GM12878 (cell line): ENCODE results near the gene SMCP. TPM values are rescaled to one million over a fixed set of nuclear protein-coding genes. Genes with fewer than 3 reads are reported as not detected.

Experiments used
- ATAC-seq: fragments of 200-7000 bp; cut with Tn5 transposase; 3 replicates; pipeline ENCODE4 v1.9.1; 2020; ENCODE audit warnings: mild to moderate bottlenecking, moderate library complexity
- BruUV-seq: library from RNA; stranded (reverse); fragments of 400-500 nt; replicated peaks from 2 replicates; lab custom pipeline; 2021; lab: Mats Ljungman, UMichigan
- CTCF ChIA-PET: fragments of 300-600 bp; sonication (Branson Sonifier 250); formaldehyde crosslinking; extraction: SDS; loops from one replicate; lab custom pipeline; 2021; ENCODE audit warnings: inconsistent platforms; lab: Yijun Ruan, JAX
- POLR2A ChIA-PET: fragments of 350-600 bp; formaldehyde crosslinking; extraction: SDS; loops from one replicate; lab custom pipeline; 2021; ENCODE audit warnings: inconsistent platforms; lab: Charles Lee
- RAD21 ChIA-PET: fragments of 300-600 bp; sonication (Branson Sonifier 250); formaldehyde crosslinking; loops from one replicate; lab custom pipeline; 2023; ENCODE audit warnings: antibody characterized with exemption; ENCODE audit not compliant: unreplicated experiment; lab: Charles Lee
- SMC1A ChIA-PET: fragments of 300-600 bp; sonication (Branson Sonifier 250); formaldehyde crosslinking; loops from one replicate; lab custom pipeline; 2023; ENCODE audit not compliant: unreplicated experiment, uncharacterized antibody; lab: Charles Lee
- DNase-seq: peaks from one replicate; pipeline ENCODE4 v3.0.0-alpha.2; 2011; ENCODE audit warnings: low read depth, low spot score
- FAIRE-seq: peaks from 3 replicates; lab custom pipeline; 2011; peaks lifted over from hg19 to GRCh38; lab: Jason Lieb, UNC
- H2AFZ ChIP-seq: 2 replicates; pipeline ENCODE4 v1.6.0; 2011; ENCODE audit warnings: low read depth, low read length, control low read depth; ENCODE audit not compliant: control insufficient read depth
- H3K27ac ChIP-seq: 2 replicates; pipeline ENCODE4 v1.5.1; 2011; ENCODE audit warnings: control low read depth; ENCODE audit not compliant: control insufficient read depth, insufficient read depth
- H3K27me3 ChIP-seq, 2 experiments: replicated peaks in 1 of 2; 2 replicates each; pipeline versions ENCODE4 v1.6.0 to v1.6.1; 2011; ENCODE audit warnings: low read length in 1 of 2; ENCODE audit not compliant: control insufficient read depth in 2 of 2, insufficient read depth in 2 of 2
- H3K36me3 ChIP-seq, 2 experiments: 2 replicates each; pipeline ENCODE4 v1.5.1; 2011; ENCODE audit warnings: low read length in 1 of 2; ENCODE audit not compliant: control insufficient read depth in 2 of 2, insufficient read depth in 2 of 2
- H3K4me1 ChIP-seq: 2 replicates; pipeline ENCODE4 v1.6.1; 2011; ENCODE audit warnings: mild to moderate bottlenecking, low read length, moderate library complexity, mixed read lengths; ENCODE audit not compliant: control insufficient read depth, insufficient read depth
- H3K4me2 ChIP-seq: 2 replicates; pipeline ENCODE4 v1.6.0; 2011; ENCODE audit warnings: control low read depth; ENCODE audit not compliant: control insufficient read depth, insufficient read depth
- H3K4me3 ChIP-seq: fragments of 200-600 bp; sonication (generic); 2 replicates; pipeline ENCODE4 v1.5.1; 2016
- H3K79me2 ChIP-seq: 2 replicates; pipeline ENCODE4 v1.6.0; 2011; ENCODE audit warnings: low read length; ENCODE audit not compliant: control insufficient read depth, insufficient read depth
- H3K9ac ChIP-seq: 2 replicates; pipeline ENCODE4 v1.8.0; 2011; ENCODE audit warnings: low read length, control low read depth, mixed read lengths; ENCODE audit not compliant: control insufficient read depth, insufficient read depth
- H3K9me3 ChIP-seq: replicated peaks from 3 replicates; pipeline ENCODE4 v1.5.1; 2011; ENCODE audit warnings: mild to moderate bottlenecking, low read length; ENCODE audit not compliant: control insufficient read depth, insufficient read depth
- H4K20me1 ChIP-seq: 2 replicates; pipeline ENCODE4 v1.6.0; 2011; ENCODE audit not compliant: control insufficient read depth, insufficient read depth
- BHLHE40 ChIP-seq, 2 experiments: fragments of 450-650 bp in 1 of 2; IDR thresholded peaks; 2 replicates each; pipeline ENCODE4 v1.6.1; 2011 to 2017; ENCODE audit warnings: low read depth in 2 of 2, borderline replicate concordance in 1 of 2, improper control_type of control experiment in 1 of 2, low read length in 1 of 2, mild to moderate bottlenecking in 1 of 2
- EED ChIP-seq: sonication (generic); IDR thresholded peaks from 2 replicates; pipeline ENCODE4 v1.6.1; 2016; ENCODE audit warnings: antibody characterized with exemption, low read depth
- JUND ChIP-seq: IDR thresholded peaks from 2 replicates; pipeline ENCODE4 v1.6.1; 2012; ENCODE audit warnings: low read depth, mild to moderate bottlenecking, low read length, improper control_type of control experiment, moderate library complexity
- MXI1 ChIP-seq: fragments of 150-350 bp; IDR thresholded peaks from 2 replicates; pipeline ENCODE4 v1.6.1; 2011; ENCODE audit warnings: low read depth, mild to moderate bottlenecking, inconsistent platforms, low read length, improper control_type of control experiment
- MYB ChIP-seq: fragments of 150-350 bp; IDR thresholded peaks from 2 replicates; pipeline ENCODE4 v1.6.1; 2014; ENCODE audit warnings: mild to moderate bottlenecking, low read depth, low read length, borderline replicate concordance
- STAT3 ChIP-seq: IDR thresholded peaks from 2 replicates; pipeline ENCODE4 v1.6.1; 2011; ENCODE audit warnings: low read depth, low read length, improper control_type of control experiment
- TAF1 ChIP-seq: IDR thresholded peaks from 2 replicates; pipeline ENCODE4 v1.6.1; 2011; ENCODE audit warnings: mild to moderate bottlenecking, low read depth, low read length, borderline replicate concordance
- YBX1 ChIP-seq: fragments of 450-650 bp; IDR thresholded peaks from 2 replicates; pipeline ENCODE4 v1.6.1; 2016; ENCODE audit warnings: antibody characterized with exemption
- WGBS: methylation state at CpG from one replicate; pipeline ENCODE4 v1.1.6; 2016; ENCODE audit warnings: low lambda C conversion rate; ENCODE audit not compliant: insufficient replicate concordance, insufficient coverage; ENCODE audit errors: missing lambda C conversion rate; 5-methylcytosine and 5-hydroxymethylcytosine counted together
- in situ Hi-C: fragments of 300-500 bp; cut with MboI; formaldehyde crosslinking; loops from 9 replicates; pipeline ENCODE4 v1.14.3; 2018; ENCODE audit warnings: mixed read lengths
- intact Hi-C: fragments of 100-400 bp; cut with micrococcal nuclease; formaldehyde crosslinking; loops from one replicate; pipeline ENCODE4 v1.14.2; 2022; ENCODE audit not compliant: unreplicated experiment
- polyA plus RNA-seq, 11 experiments: library from polyadenylated mRNA; depleted of rRNA in 4 of 11; unstranded in 6 of 11; stranded (reverse) in 5 of 11; fragments of >200 nt; fragmentation: Nextera tagmentation in 4 of 11; fragmentation: Illumina TruSeq in 1 of 11; extraction: Ambion mirVana in 4 of 11; extraction: Trizol in 1 of 11; gene quantifications; 1 replicate in 1 of 11; 2 replicates in 10 of 11; pipeline versions ENCODE4 v1.2.1 to v1.2.3, GENCODE V29; 2011 to 2016; ENCODE audit warnings: inconsistent platforms in 2 of 11, missing spikeins in 2 of 11, low read depth in 1 of 11
- total RNA-seq, 4 experiments: library from RNA; depleted of rRNA in 3 of 4; stranded (reverse); fragments of >200 nt in 3 of 4; fragmentation: Illumina TruSeq in 1 of 4; extraction: Trizol in 1 of 4; gene quantifications; 2 replicates each; pipeline versions ENCODE4 v1.2.1 to v1.2.3, GENCODE V29; 2013 to 2021
- TF ChIP-seq, protein P1 (sequence below): fragments of 450-650 bp; formaldehyde crosslinking; IDR thresholded peaks from 2 replicates; pipeline ENCODE4 v1.4.0; 2022; ENCODE audit warnings: mild to moderate bottlenecking, moderate library complexity
- TF ChIP-seq, protein P2 (sequence below): fragments of 450-650 bp; IDR thresholded peaks from 2 replicates; pipeline ENCODE4 v1.6.1; 2016; ENCODE audit warnings: mild to moderate bottlenecking, moderate library complexity, borderline replicate concordance
- TF ChIP-seq, protein P3 (sequence below): fragments of 450-650 bp; IDR thresholded peaks from 2 replicates; pipeline ENCODE4 v1.6.1; 2017; ENCODE audit warnings: mild to moderate bottlenecking, low read depth, inconsistent platforms; ENCODE audit not compliant: poor library complexity, severe bottlenecking

SMCP gene
- total and polyA plus RNA-seq, 10 of the 15 experiments (the other 5 are each of a cell fraction or from before 2014, with no cell fraction given) = 0.16 to 0.69 (median 0.27) TPM; not detected in 7

DNA sequence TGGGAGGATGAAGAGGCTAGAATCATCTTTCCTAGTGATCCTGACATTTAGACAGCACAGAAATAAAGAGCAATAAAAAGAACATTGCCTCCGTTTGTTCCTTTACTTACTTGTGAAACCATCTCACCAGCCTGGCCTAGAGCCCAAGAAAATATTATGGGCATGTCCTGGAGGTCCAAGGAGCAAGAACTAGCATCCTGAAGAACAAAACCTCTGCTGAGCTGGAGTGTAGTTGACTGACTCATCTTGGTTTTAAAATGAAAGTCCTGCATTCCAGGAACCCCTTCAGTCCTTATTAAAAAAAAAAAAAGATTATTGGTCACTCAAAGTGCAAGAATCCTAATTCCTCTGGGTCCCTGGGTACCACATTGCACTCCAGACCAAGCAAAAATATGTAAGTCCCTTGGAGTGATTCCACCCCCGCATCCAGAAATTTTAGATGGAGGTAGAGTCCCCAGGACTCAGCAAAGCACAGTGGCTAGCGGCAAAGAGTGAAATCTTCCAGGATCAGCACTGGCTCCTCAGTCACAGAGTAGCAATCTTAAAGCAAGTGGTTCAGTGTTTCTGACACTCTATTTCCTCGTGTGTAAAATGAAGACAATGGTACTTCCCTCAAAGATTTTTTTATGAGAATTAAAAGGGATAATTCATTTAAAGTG, 7.0 kb downstream of the SMCP start (continued):
- TF ChIP-seq, protein P1, sequence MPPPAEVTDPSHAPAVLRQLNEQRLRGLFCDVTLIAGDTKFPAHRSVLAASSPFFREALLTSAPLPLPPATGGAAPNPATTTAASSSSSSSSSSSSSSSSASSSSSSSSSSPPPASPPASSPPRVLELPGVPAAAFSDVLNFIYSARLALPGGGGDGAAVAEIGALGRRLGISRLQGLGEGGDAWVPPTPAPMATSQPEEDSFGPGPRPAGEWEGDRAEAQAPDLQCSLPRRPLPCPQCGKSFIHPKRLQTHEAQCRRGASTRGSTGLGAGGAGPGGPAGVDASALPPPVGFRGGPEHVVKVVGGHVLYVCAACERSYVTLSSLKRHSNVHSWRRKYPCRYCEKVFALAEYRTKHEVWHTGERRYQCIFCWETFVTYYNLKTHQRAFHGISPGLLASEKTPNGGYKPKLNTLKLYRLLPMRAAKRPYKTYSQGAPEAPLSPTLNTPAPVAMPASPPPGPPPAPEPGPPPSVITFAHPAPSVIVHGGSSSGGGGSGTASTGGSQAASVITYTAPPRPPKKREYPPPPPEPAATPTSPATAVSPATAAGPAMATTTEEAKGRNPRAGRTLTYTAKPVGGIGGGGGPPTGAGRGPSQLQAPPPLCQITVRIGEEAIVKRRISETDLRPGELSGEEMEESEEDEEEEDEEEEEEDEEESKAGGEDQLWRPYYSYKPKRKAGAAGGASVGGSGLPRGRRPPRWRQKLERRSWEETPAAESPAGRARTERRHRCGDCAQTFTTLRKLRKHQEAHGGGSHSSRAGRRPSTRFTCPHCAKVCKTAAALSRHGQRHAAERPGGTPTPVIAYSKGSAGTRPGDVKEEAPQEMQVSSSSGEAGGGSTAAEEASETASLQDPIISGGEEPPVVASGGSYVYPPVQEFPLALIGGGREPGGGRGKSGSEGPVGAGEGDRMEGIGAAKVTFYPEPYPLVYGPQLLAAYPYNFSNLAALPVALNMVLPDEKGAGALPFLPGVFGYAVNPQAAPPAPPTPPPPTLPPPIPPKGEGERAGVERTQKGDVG (CRISPR knock-in tag) = no peak
- TF ChIP-seq BHLHE40 (IDR thresholded peaks at IDR 0.05; ENCODE audit: borderline replicate concordance in 1 of 2, low read depth in 2 of 2, low read length in 1 of 2) = no peak
- no peak for TF ChIP-seq MYB
- no peak for TF ChIP-seq STAT3
- TF ChIP-seq, all 136 proteins: peak for 0

DNA sequence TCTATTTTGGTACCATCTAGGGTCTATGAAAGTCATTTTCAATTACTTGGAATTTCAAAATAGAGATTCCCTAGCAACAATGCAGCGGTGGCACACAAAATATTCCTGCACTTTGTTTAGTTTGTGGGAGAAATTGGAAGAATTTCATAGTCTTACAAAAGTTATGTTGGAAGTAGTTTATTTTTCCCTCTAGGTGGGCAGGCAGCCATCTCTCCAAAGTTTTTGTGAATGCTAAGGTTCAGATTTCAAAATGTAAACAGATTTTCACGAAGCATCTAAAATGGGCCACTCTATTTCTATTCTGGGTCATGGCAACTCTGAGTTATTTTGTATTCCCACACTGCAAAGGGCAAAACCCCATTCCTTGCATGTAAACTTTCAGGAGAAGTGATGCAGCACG, 8.0 kb downstream of the SMCP start:
- ATAC-seq (no peak), FAIRE-seq (no peak), DNase-seq (no peak)
- no peaks in the 10 kb centered on the region for H3K27me3 ChIP-seq
- ChIA-PET RAD21 (interaction anchor here (1.1 kb wide), 1 partner anchor 14 kb away, joined by 3 read pairs; no protein-coding TSS in a partner anchor), SMC1A (interaction anchor here (0.7 kb wide), 1 partner anchor 9 kb away, joined by 3 read pairs; no protein-coding TSS in a partner anchor), POLR2A (no interaction called here), CTCF (interaction anchor here (1.7 kb wide), 1 partner anchor 15 kb away, joined by 4 read pairs; no protein-coding TSS in a partner anchor)
- intact Hi-C loops = no loop called here
- no peak overlapping the region for H3K4me3 ChIP-seq
- H3K4me2 ChIP-seq = no peak overlapping the region
- no peak overlapping the region for H3K27ac ChIP-seq
- no peaks in the 10 kb centered on the region for H3K36me3 ChIP-seq
- in situ Hi-C loops = no loop called here
- H3K79me2 ChIP-seq = no peaks in the 10 kb centered on the region
- no peaks in the 10 kb centered on the region for H4K20me1 ChIP-seq
- BruUV-seq = no TSS peak
- no peak overlapping the region for H2AFZ ChIP-seq
- no peak overlapping the region for H3K9ac ChIP-seq
- H3K4me1 ChIP-seq = peaks cover 22% of the 10 kb centered on the region
- TF ChIP-seq YBX1 (no peak), MXI1 (no peak), JUND (no peak), TAF1 (no peak), EED (no peak)
- TF ChIP-seq, protein P2, sequence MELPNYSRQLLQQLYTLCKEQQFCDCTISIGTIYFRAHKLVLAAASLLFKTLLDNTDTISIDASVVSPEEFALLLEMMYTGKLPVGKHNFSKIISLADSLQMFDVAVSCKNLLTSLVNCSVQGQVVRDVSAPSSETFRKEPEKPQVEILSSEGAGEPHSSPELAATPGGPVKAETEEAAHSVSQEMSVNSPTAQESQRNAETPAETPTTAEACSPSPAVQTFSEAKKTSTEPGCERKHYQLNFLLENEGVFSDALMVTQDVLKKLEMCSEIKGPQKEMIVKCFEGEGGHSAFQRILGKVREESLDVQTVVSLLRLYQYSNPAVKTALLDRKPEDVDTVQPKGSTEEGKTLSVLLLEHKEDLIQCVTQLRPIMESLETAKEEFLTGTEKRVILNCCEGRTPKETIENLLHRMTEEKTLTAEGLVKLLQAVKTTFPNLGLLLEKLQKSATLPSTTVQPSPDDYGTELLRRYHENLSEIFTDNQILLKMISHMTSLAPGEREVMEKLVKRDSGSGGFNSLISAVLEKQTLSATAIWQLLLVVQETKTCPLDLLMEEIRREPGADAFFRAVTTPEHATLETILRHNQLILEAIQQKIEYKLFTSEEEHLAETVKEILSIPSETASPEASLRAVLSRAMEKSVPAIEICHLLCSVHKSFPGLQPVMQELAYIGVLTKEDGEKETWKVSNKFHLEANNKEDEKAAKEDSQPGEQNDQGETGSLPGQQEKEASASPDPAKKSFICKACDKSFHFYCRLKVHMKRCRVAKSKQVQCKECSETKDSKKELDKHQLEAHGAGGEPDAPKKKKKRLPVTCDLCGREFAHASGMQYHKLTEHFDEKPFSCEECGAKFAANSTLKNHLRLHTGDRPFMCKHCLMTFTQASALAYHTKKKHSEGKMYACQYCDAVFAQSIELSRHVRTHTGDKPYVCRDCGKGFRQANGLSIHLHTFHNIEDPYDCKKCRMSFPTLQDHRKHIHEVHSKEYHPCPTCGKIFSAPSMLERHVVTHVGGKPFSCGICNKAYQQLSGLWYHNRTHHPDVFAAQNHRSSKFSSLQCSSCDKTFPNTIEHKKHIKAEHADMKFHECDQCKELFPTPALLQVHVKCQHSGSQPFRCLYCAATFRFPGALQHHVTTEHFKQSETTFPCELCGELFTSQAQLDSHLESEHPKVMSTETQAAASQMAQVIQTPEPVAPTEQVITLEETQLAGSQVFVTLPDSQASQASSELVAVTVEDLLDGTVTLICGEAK = no peak
- TF ChIP-seq, protein P3, sequence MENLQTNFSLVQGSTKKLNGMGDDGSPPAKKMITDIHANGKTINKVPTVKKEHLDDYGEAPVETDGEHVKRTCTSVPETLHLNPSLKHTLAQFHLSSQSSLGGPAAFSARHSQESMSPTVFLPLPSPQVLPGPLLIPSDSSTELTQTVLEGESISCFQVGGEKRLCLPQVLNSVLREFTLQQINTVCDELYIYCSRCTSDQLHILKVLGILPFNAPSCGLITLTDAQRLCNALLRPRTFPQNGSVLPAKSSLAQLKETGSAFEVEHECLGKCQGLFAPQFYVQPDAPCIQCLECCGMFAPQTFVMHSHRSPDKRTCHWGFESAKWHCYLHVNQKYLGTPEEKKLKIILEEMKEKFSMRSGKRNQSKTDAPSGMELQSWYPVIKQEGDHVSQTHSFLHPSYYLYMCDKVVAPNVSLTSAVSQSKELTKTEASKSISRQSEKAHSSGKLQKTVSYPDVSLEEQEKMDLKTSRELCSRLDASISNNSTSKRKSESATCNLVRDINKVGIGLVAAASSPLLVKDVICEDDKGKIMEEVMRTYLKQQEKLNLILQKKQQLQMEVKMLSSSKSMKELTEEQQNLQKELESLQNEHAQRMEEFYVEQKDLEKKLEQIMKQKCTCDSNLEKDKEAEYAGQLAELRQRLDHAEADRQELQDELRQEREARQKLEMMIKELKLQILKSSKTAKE = no peak
- H3K9me3 ChIP-seq = no peaks in the 10 kb centered on the region
- 2% methylated on average over 3 of the region's 3 CpGs for WGBS
